ENCODE results near the gene THADA.
A peak's percentile ranks its signal among the peaks of the same experiment; 100 is the strongest.

The THADA gene

GRCh38 chr2:43241558-43241957 is 354.3 kb downstream of the THADA start:
- no peak for DNase-seq (ENCODE audit: insufficient read length, low spot score)
- TF ChIP-seq CTCF (IDR thresholded peaks at IDR 0.05; ENCODE audit: insufficient read depth, missing control alignments) = no peak
- no peak for FAIRE-seq

- TF ChIP-seq CTCF (IDR thresholded peaks at IDR 0.05; ENCODE audit: insufficient read depth, missing control alignments) = no peak
- DNase-seq (ENCODE audit: insufficient read length, low spot score) = no peak
- no peak for FAIRE-seq
Measured at GRCh38 chr2:43240766-43241150, 355.1 kb downstream of the THADA start.

GRCh38 chr2:43239981-43240765 is 355.7 kb downstream of the THADA start:
- no peak for FAIRE-seq
- no peak for TF ChIP-seq CTCF (IDR thresholded peaks at IDR 0.05; ENCODE audit: insufficient read depth, missing control alignments)
- DNase-seq (ENCODE audit: insufficient read length, low spot score) = no peak

- DNase-seq (ENCODE audit: insufficient read length, low spot score) = no peak
- FAIRE-seq = no peak
- no peak for TF ChIP-seq CTCF (IDR thresholded peaks at IDR 0.05; ENCODE audit: insufficient read depth, missing control alignments)
Measured at GRCh38 chr2:43238813-43239212, 357.0 kb downstream of the THADA start.

- no peak for FAIRE-seq
- TF ChIP-seq CTCF (IDR thresholded peaks at IDR 0.05; ENCODE audit: insufficient read depth, missing control alignments) = no peak
- DNase-seq (ENCODE audit: insufficient read length, low spot score) = no peak
Measured at GRCh38 chr2:43238176-43238575, 357.7 kb downstream of the THADA start.

GRCh38 chr2:43233218-43234212 is 362.3 kb downstream of the THADA start:
- DNase-seq (ENCODE audit: insufficient read length, low spot score) (peak; percentile 70), FAIRE-seq (no peak)
- TF ChIP-seq CTCF (IDR thresholded peaks at IDR 0.05; ENCODE audit: insufficient read depth, missing control alignments) = no peak

Data from D721Med (cell line).